Activated T-cell treated with anti-CD3 and anti-CD28 coated beads, Interleukin-2, amount 50 U/mL, for 24 hours (primary cell): ENCODE measurements around the gene OR6J1.

Experiments used
- DNase-seq: peaks from one replicate; pipeline ENCODE4 v3.0.0-alpha.2; 2020
- H3K27ac Mint-ChIP-seq: 2 replicates; pipeline ENCODE4 v1.8.0; 2020; ENCODE audit warnings: mild to moderate bottlenecking, mixed read lengths
- H3K27me3 Mint-ChIP-seq: 2 replicates; pipeline ENCODE4 v1.8.0; 2020; ENCODE audit warnings: mixed read lengths
- H3K36me3 Mint-ChIP-seq: 2 replicates; pipeline ENCODE4 v1.8.0; 2020; ENCODE audit warnings: low read depth, mixed read lengths
- H3K4me1 Mint-ChIP-seq: 2 replicates; pipeline ENCODE4 v1.8.0; 2020; ENCODE audit warnings: low read depth, mixed read lengths
- H3K4me3 Mint-ChIP-seq: 2 replicates; pipeline ENCODE4 v1.8.0; 2020; ENCODE audit warnings: mild to moderate bottlenecking, moderate library complexity, mixed read lengths
- H3K9me3 Mint-ChIP-seq: 2 replicates; pipeline ENCODE4 v1.8.0; 2020; ENCODE audit warnings: mixed read lengths

Gene OR6J1

GRCh38 chr14:22602862-22603261 lies 41.3 kb downstream of the OR6J1 start:
- no peaks in the 10 kb centered on the region for H3K27me3 Mint-ChIP-seq
- peaks cover 25% of the 10 kb centered on the region for H3K4me1 Mint-ChIP-seq
- H3K36me3 Mint-ChIP-seq = peaks cover 56% of the 10 kb centered on the region
- H3K9me3 Mint-ChIP-seq = no peaks in the 10 kb centered on the region
- no peak overlapping the region for H3K27ac Mint-ChIP-seq
- H3K4me3 Mint-ChIP-seq = no peak overlapping the region
- DNase-seq = no peak

GRCh38 chr14:22601996-22602395 lies 42.2 kb downstream of the OR6J1 start:
- H3K27ac Mint-ChIP-seq = no peak overlapping the region
- DNase-seq = no peak
- H3K4me3 Mint-ChIP-seq = no peak overlapping the region
- no peaks in the 10 kb centered on the region for H3K9me3 Mint-ChIP-seq
- H3K36me3 Mint-ChIP-seq = peaks cover 48% of the 10 kb centered on the region
- no peaks in the 10 kb centered on the region for H3K27me3 Mint-ChIP-seq
- H3K4me1 Mint-ChIP-seq = peaks cover 32% of the 10 kb centered on the region

GRCh38 chr14:22601456-22601855 lies 42.7 kb downstream of the OR6J1 start:
- no peak overlapping the region for H3K27ac Mint-ChIP-seq
- no peak overlapping the region for H3K4me3 Mint-ChIP-seq
- no peaks in the 10 kb centered on the region for H3K27me3 Mint-ChIP-seq
- peaks cover 32% of the 10 kb centered on the region for H3K4me1 Mint-ChIP-seq
- peaks cover 45% of the 10 kb centered on the region for H3K36me3 Mint-ChIP-seq
- DNase-seq = no peak
- H3K9me3 Mint-ChIP-seq = no peaks in the 10 kb centered on the region

- H3K36me3 Mint-ChIP-seq = peaks cover 33% of the 10 kb centered on the region
- H3K9me3 Mint-ChIP-seq = no peaks in the 10 kb centered on the region
- H3K4me1 Mint-ChIP-seq = peaks cover 32% of the 10 kb centered on the region
- DNase-seq = no peak
- no peaks in the 10 kb centered on the region for H3K27me3 Mint-ChIP-seq
- no peak overlapping the region for H3K4me3 Mint-ChIP-seq
- peak overlapping the region; percentile 60 for H3K27ac Mint-ChIP-seq
Measured at GRCh38 chr14:22600027-22600426, 44.1 kb downstream of the OR6J1 start.

- Mint-ChIP-seq H3K27me3 (no peaks in the 10 kb centered on the region), H3K4me3 (peak overlapping the region; percentile 88), H3K36me3 (peaks cover 26% of the 10 kb centered on the region), H3K9me3 (no peaks in the 10 kb centered on the region), H3K4me1 (peaks cover 33% of the 10 kb centered on the region), H3K27ac (peak overlapping the region; percentile 88)
- DNase-seq = no peak
Measured at GRCh38 chr14:22599349-22599748, 44.8 kb downstream of the OR6J1 start.

- Mint-ChIP-seq H3K27ac (peak overlapping the region; percentile 88), H3K27me3 (no peaks in the 10 kb centered on the region), H3K4me1 (peaks cover 36% of the 10 kb centered on the region), H3K4me3 (peak overlapping the region; percentile 88), H3K9me3 (no peaks in the 10 kb centered on the region), H3K36me3 (peaks cover 25% of the 10 kb centered on the region)
- DNase-seq = no peak
Measured at GRCh38 chr14:22598896-22599244, 45.3 kb downstream of the OR6J1 start.

- Mint-ChIP-seq H3K36me3 (peaks cover 19% of the 10 kb centered on the region), H3K9me3 (no peaks in the 10 kb centered on the region), H3K4me1 (peaks cover 36% of the 10 kb centered on the region), H3K27me3 (no peaks in the 10 kb centered on the region), H3K4me3 (peak within 1 kb of the TSS; percentile 88), H3K27ac (peak within 1 kb of the TSS; percentile 88)
- DNase-seq = peak; percentile 71
Measured at GRCh38 chr14:22598099-22598895, 45.9 kb downstream of the OR6J1 start, which contains the start of gene ABHD4. ABHD4 (plus strand) TSS chr14:22598300; CDS start chr14:22598307, 7 bp downstream.

- Mint-ChIP-seq H3K36me3 (peaks cover 14% of the 10 kb centered on the region), H3K4me1 (peaks cover 38% of the 10 kb centered on the region), H3K4me3 (peak overlapping the region; percentile 88), H3K9me3 (no peaks in the 10 kb centered on the region), H3K27me3 (no peaks in the 10 kb centered on the region), H3K27ac (peak overlapping the region; percentile 23)
- no peak for DNase-seq
Measured at GRCh38 chr14:22597771-22598098, 46.4 kb downstream of the OR6J1 start.

GRCh38 chr14:22597265-22597664 lies 46.9 kb downstream of the OR6J1 start:
- H3K27ac Mint-ChIP-seq = no peak overlapping the region
- H3K4me3 Mint-ChIP-seq = peak overlapping the region; percentile 88
- H3K36me3 Mint-ChIP-seq = peaks cover 9% of the 10 kb centered on the region
- no peaks in the 10 kb centered on the region for H3K27me3 Mint-ChIP-seq
- DNase-seq = no peak
- peaks cover 41% of the 10 kb centered on the region for H3K4me1 Mint-ChIP-seq
- H3K9me3 Mint-ChIP-seq = no peaks in the 10 kb centered on the region

- Mint-ChIP-seq H3K4me1 (peaks cover 47% of the 10 kb centered on the region), H3K27ac (no peak overlapping the region), H3K27me3 (no peaks in the 10 kb centered on the region), H3K4me3 (no peak overlapping the region), H3K9me3 (no peaks in the 10 kb centered on the region), H3K36me3 (peaks cover 5% of the 10 kb centered on the region)
- no peak for DNase-seq
Measured at GRCh38 chr14:22596354-22596879, 47.7 kb downstream of the OR6J1 start.

- Mint-ChIP-seq H3K27me3 (no peaks in the 10 kb centered on the region), H3K36me3 (peaks cover 5% of the 10 kb centered on the region), H3K4me1 (peaks cover 48% of the 10 kb centered on the region), H3K9me3 (no peaks in the 10 kb centered on the region), H3K4me3 (no peak overlapping the region), H3K27ac (no peak overlapping the region)
- DNase-seq = no peak
Measured at GRCh38 chr14:22594156-22594716, 49.9 kb downstream of the OR6J1 start.

GRCh38 chr14:22593601-22594000 lies 50.6 kb downstream of the OR6J1 start:
- no peaks in the 10 kb centered on the region for H3K27me3 Mint-ChIP-seq
- no peak overlapping the region for H3K4me3 Mint-ChIP-seq
- peaks cover 9% of the 10 kb centered on the region for H3K36me3 Mint-ChIP-seq
- H3K9me3 Mint-ChIP-seq = no peaks in the 10 kb centered on the region
- no peak overlapping the region for H3K27ac Mint-ChIP-seq
- H3K4me1 Mint-ChIP-seq = peaks cover 42% of the 10 kb centered on the region
- no peak for DNase-seq

- Mint-ChIP-seq H3K4me3 (no peak overlapping the region), H3K4me1 (peaks cover 40% of the 10 kb centered on the region), H3K9me3 (no peaks in the 10 kb centered on the region), H3K27ac (no peak overlapping the region), H3K36me3 (peaks cover 10% of the 10 kb centered on the region), H3K27me3 (no peaks in the 10 kb centered on the region)
- no peak for DNase-seq
Measured at GRCh38 chr14:22593189-22593588, 51.0 kb downstream of the OR6J1 start.

GRCh38 chr14:22589096-22589839 lies 54.9 kb downstream of the OR6J1 start, which contains the start of gene DAD1:
DAD1 (minus strand) TSS chr14:22589224; CDS start chr14:22589157, 67 bp downstream.
- H3K36me3 Mint-ChIP-seq = peaks cover 47% of the 10 kb centered on the region
- peaks cover 68% of the 10 kb centered on the region for H3K4me1 Mint-ChIP-seq
- peak within 1 kb of the TSS; percentile 99 for H3K4me3 Mint-ChIP-seq
- DNase-seq = peak; percentile 100
- no peaks in the 10 kb centered on the region for H3K27me3 Mint-ChIP-seq
- no peaks in the 10 kb centered on the region for H3K9me3 Mint-ChIP-seq
- H3K27ac Mint-ChIP-seq = peak within 1 kb of the TSS; percentile 100
